ENCODE results near the gene KCNH6.

DNA sequence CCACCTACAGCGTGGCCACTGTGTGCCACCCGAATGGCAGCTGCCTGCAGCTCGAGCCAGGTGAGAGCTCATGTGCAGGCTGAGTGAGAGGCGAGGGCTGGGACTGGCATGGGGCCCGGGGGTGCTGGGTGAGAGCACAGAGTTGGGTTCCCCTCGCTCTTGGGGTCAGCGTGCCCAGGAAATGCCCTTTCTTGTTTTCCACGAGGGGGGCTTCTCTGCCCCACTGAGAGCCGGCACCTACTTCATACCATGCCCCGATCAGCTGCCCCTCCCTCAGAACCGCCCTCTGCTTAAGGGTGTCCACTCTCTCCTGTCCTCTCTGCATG, 36.2 kb upstream of the KCNH6 start:
- TF ChIP-seq POLR2AphosphoS5 (IDR thresholded peaks at IDR 0.05; ENCODE audit: insufficient read depth in 1 of 2, low read depth in 1 of 2) = no peak
- TF ChIP-seq, protein P1, sequence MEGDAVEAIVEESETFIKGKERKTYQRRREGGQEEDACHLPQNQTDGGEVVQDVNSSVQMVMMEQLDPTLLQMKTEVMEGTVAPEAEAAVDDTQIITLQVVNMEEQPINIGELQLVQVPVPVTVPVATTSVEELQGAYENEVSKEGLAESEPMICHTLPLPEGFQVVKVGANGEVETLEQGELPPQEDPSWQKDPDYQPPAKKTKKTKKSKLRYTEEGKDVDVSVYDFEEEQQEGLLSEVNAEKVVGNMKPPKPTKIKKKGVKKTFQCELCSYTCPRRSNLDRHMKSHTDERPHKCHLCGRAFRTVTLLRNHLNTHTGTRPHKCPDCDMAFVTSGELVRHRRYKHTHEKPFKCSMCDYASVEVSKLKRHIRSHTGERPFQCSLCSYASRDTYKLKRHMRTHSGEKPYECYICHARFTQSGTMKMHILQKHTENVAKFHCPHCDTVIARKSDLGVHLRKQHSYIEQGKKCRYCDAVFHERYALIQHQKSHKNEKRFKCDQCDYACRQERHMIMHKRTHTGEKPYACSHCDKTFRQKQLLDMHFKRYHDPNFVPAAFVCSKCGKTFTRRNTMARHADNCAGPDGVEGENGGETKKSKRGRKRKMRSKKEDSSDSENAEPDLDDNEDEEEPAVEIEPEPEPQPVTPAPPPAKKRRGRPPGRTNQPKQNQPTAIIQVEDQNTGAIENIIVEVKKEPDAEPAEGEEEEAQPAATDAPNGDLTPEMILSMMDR (IDR thresholded peaks at IDR 0.05) = no peak
- no peak for TF ChIP-seq POLR2A (IDR thresholded peaks at IDR 0.05)
